DMS 273 treated with DMSO at 0.1 percent for 48 hours (cell line): Measurements from ENCODE around the gene TRIAP1.
"Not testable (repeated sequence)": the region's sequence is repeated elsewhere in the genome, so short reads cannot be mapped to it uniquely, and the experiment has no call there.

Experiments used
- DNase-seq: peaks from one replicate; lab custom pipeline; 2025; lab: John Stamatoyannopoulos, UW

The TRIAP1 gene

DNA sequence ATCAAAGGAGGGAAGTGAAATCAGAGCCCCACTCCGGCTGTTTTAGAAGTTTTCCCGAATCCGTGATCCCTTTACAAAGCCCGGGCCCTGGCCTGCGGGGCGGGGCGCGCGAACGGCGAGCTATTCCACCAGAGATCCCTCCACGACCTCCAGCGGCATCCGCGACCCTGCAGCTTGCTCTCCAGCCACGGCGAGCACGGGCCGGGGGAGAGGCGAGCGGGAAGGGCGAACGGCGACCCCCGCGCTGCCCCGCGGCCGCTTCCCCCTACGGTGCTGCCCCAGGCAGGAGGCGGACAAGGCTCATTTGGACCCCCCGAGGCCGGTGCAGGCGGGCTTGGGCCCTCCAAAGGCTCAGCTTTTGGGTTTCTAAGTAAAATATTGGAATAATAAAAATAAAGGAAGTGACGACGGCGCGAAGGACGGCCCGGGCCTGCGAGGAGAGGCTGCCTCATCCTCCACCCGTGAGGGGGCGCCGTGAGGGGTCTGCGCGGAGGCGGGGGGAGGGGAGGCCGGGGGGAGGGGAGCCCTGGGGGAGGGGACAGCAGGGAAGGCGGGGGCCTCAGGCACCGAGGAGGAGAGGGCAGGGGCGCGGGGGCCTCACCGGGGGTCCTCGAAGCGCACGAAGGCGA is 22.8 kb upstream of the TRIAP1 start:
- DNase-seq: no peak

DNA sequence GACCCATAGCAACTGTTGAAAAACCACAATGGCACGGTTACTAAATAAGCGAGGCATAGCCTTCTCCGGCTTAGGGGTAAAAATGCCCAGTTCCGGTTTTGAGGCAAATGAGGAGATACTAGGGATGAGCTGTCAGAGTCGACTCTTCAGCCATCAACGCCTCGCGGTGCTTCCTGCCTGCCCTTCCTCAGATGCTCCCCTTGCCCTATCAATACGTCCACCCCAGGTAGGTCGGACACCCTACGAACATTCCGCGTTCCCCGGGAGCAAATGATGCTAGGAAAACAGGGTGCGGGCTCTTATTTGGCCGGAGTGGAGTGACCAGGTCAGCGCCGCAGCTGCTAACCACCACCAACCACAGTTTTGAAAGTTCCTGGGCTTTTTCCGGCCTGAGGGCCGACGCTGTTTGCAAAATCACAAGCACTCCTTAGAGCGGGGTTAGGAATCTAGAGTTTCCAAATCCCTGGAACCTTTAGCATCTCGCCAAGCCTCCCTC is 22.2 kb upstream of the TRIAP1 start:
- no peak for DNase-seq

DNA sequence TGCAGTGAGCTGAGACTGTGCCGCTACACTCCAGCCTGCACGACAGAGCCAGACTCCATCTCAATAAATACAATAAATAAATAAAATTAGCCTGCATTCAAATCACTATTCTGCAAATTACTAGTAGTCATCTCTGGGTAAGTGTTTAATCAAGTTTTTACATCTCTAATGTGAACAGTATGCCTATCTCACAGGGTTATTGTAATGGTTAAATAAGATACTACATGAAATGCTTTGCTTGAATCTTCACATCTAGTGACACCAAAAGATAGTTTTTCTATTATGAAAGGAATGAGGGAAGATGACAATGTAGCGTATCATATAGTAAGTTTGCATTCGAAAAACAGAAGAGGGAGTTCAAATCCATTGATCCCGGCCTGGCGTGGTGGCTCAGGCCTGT is 21.3 kb upstream of the TRIAP1 start:
- DNase-seq: no peak

DNA sequence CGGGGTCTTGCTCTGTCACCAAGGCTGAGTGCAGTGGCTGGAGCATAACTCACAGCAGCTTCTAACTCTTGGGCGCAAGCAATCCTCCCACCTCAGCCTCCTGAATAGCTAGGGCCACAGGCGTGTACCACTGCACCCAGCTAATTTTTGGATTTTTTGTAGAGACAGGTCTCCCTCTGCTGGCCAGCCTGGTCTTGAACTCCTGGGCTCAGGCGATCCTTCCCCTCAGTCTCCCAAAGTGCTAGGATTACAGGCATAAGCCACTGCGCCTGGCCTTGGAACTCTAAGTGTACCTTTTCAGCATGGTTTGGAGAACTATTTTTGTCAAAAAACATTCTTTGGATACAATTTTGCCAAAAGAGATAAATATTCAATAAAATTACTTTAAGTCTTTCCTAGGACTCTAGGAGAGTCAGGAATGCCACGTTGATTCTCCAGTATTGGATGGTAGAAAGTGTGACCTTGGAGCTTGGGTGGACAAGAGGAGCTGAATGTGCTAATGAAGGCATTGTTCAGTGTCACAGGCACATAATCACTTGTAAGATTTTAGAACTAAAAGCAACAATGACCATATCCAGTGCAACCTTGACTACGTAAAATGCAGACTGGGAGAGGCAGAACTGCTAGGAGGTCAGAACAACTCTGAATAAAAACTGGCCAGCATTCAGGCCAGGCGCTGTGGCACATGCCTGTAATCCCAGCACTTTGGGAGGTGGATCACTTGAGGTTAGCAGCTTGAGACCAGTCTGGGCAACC is 20.6 kb upstream of the TRIAP1 start:
- no peak for DNase-seq

DNA sequence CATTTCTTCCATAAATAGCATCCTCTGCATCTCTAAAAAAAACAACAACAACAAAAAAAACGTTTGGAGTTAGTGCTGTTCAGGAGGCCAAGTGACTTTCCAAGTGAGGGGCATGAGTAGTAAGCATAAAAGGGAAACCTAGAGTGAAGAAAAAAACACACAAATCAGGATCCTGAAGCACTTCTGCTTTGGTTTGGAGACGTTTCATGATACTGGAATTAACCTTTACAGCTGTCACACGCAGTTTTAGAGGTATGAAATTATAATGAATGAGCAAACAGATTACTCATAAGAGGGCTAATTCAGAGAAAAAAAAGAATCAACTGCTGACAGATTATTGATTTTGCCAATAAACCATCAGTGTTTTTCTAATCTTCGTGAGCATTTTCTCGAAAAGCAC is 19.6 kb upstream of the TRIAP1 start:
- no peak for DNase-seq

DNA sequence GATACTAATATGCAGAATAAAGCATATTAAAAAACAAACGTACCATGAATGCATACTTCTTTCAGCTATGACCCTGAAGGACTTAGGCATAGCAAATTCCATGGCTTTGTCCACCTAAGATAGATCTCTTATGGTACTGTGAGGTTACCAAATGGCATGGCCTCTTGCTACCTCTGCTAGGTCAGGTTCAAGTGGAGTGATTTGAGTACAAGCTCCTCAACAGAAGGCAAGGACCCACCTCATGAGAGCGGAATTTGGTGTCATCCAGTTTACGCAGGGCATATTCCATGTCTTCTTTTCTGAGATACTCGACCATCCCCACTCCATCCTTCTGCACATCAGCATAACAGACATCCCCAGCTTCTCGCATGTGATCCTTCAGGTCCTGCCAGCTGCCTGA is 17.5 kb upstream of the TRIAP1 start:
- no peak for DNase-seq

DNA sequence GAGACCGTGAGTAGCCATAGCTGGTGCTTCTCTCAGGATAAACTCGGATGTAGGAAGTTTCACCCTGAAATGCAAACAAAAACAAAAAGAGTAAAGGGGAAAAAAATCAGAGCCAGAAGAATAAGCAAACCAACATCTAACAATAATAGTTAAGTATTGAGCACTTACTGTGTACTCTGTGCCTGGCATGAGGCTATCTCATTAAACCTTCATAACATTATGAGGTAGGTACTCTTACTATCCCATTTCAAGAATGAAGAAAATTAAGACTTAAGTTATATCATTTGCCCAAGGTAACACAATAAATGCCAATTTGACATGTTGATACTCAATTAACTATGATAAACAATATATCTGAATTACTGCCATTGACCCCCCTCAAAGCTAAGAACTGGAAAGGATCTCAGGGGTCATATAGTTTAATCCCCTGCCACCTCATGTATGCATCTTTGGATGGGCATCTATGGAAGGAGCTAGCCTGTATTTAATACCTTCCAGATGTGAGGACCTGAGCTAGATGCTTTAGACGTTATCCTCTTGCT is 16.0 kb upstream of the TRIAP1 start:
- no peak for DNase-seq

DNA sequence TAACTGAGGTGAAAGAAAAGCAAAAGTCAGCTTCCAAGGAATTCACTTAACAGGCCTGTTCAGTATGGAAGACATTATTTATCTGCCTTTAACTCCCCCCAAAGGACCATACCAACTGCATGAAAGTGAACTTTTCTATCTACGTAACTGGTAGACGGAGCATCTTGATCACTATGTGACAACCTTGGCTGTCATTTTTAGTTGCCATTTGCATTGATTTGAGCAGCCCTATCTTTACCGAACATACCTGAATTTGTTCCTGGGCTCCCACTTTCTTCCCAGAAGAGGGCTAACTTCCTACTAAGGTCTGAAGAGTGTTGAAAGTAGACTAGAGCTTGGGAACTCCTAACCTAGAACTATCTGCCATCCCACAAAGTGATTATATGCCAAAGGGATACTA is 14.0 kb upstream of the TRIAP1 start:
- no peak for DNase-seq

DNA sequence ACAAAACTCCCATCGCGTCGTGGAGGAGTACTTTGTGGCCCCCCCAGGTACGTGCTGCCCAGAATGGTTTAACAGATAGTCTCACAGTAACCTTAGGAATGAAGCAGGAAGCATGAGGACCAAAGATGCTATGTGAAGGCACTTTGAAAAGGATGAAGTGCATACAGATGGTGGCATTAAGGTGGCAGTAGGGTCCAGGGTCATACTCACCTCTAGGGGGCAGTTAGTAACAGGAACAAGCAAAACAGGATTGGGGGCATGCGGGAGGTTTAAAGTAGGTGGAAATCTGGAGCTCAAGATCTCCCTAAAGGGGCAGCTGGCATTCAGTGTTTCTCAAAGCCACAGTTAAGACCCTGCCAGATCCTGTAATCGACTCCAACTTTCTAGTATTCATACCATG is 10.9 kb upstream of the TRIAP1 start:
- DNase-seq: no peak

DNA sequence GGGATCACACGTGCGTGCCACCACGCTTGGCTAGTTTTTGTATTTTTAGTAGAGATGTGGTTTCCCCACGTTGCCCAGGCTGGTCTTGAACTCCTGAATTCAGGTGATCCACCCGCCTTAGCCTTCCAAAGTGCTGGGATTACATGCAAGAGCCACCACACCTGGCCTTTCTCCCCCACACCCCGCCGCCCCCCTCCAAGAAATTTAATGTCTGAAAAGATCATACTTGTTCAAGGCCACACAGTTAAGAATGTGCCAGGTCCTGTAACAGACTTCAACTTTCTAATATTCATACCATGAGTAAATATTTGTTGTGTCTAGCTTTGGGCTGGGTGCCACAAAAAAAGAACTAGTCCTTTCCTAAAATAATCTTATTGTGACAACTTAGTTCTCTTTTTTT is 9.1 kb upstream of the TRIAP1 start:
- DNase-seq: no peak

DNA sequence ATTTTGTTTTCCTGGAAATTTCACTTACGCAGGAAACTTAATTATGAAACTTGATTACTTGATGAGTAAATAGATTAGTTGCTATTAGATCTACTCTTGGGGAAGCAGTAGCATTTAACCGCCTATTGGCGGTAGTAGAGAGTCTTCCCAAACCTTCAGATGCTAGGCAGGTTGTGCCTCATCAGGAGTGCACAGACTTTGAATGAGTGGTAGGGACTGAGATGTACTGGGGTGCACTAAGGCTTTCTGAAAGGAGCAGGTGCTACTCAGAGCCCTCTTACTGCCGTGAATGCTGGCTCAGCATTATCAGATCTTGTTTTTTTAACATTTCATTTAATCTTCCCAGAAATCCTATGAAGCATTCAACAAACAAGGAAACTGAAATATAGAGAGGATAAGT is 7.8 kb upstream of the TRIAP1 start:
- DNase-seq: no peak

DNA sequence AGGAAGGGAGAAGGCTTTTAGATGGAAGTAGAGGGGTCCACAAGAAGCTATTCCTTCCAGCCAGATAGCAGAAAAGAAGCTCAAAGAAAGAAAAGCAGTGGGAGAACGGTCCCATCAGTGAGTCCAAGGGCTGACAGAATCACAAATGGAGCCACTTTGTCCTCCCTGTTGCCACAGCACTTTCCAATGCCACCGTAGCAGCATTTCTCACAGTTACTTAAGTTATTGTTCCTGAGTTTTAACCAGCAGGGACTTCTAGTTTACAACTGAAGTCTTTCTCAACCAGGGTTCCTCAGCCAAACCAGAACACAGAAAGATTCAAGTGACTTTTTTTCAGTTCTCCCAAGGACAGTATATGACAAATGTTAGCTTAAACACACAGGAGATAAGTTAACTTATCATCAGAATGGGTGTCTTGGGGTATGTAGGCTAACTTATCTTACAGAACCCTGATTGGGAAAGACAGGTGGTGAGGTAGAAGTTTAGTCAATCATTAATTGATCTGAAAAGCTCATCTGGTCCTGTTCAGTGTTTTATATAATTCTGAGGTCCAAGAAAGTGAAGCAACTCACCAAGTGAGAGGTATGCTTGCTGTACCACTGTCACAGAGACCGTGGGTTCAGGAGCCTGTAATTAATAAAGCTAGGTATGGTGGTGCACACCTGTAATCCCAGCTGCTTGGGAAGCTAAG is 7.0 kb upstream of the TRIAP1 start:
- no peak for DNase-seq

DNA sequence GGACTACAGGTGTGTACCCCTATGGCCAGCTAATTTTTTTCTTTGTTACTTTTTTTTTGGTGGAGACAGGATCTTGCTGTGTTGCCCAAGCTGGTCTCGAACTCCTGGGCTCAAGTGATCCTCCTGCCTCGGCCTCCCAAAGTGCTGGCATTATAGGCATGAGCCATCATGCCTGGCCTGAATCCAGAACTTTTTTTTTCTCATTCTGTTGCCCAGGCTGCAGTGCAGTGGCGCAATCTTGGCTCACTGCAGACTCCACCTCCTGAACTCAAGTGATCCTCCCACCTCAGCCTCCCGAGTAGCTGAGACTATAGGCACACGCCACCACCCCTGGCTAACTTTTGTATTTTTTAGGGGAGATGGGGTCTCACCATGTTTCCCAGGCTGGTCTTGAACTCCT is 6.3 kb upstream of the TRIAP1 start:
- DNase-seq: not testable (repeated sequence)

DNA sequence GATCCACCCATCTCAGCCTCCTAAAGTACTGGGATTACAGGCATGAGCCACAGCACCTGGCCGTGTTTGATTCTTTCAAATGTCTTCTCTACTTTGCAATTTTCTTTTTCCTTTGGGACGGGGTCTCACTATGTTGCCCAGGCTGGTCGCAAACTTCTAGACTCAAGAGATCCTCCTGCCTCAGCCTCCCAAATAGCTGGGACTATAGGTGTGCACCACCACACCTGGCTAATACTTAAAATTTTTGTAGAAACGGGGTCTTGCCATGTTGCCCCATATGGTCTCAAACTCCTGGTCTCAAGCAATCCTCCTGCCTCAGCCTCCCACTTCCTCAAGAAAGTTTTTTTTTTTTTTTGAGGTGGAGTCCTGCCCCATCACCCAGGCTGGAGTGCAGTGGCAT is 1.8 kb upstream of the TRIAP1 start:
- no peak for DNase-seq

DNA sequence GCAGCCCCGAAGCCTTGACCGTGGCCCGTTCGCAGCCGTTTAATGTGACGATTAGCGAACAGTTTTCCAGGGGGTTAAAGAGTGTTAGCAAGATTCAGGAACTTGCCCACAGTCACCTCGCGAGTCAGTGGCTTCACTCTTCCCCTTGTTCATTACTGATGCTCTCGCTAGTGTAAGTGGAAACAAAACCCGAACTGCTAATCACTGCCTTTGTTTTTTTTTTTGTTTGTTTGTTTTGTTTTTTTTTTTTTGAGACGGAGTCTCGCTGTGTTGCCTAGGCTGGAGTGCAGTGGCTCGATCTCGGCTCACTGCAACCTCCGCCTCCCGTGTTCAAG is 627 bp upstream of the TRIAP1 start:
- DNase-seq: not testable (repeated sequence)

DNA sequence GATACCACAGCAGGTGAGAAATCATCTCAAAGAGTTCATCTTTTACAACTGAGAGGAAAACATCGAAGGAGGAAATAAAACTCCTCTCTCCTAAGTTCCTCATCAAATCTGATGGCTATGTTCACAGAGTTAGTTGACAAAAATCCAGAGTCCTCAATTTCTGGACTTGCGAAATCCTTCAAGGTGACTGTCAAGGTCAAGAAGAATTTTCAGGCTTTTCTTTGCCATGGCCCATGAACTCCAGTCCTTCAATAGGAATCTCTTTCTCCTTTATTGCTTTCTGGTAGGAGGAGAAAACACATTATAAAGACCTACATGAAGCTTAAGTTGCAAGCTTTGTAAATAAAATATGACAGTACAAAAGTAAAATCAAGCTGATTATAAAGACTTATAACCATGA is 1.5 kb downstream of the TRIAP1 start:
- DNase-seq: no peak

DNA sequence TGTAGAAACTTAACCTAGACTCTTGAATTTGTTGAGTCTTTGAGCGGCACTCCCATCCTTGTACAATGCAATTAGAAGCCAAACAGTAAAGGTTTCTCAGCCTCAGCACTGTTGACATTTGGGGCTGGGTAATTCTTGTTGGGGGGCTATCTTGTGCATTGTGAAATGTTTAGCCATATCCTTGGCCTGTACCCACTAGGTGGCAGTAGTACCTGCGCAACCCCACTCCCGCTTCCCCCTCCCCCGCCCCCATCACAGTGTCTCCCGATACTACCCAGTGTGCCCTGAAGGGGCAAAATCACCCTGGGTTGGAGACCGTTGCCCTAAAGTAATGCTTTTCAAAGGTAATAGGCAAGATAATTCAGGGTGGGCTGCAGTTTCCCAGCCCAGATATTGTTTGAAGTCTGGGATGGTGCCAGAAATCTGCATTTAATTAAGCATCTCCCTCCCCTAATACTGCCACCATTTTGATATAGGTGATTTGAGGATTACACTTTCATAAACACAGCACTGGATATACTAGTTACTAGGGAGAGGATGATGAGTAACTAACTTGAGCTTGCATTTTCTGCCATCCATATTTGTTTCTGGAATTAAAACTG is 6.4 kb downstream of the TRIAP1 start:
- DNase-seq: peak; percentile 24

DNA sequence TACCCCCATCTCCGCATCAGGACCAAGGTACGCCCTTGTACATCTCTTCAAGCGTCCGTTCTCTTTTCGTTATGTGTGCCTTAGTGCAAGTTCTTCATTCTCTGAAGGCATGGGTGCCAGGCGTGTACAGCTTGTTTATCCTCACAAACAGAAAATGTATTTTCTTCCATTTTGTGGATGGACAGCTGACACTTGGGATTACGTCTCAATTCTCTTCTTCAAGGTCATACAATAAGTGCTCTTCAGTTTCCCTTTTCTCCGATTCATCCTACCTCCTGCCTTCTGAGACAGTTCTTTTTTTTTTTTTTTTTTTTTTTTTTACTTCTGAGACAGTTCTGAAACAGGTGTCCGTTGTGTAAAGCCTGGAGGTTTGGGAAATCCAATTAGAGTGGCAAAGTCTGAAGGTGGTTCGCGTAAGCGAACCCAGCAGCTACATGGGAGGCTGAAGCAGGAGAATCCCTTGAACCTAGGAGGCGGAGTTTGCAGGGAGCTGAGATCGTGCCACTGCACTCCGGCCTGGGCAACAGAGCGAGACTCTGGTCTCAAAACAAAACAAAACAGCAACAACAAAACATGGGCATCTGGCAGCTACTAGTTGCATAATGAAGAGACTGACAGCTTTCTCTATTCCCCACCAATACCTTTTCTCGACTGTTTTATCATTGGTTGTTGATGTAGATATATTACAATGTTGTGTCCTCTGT is 7.5 kb downstream of the TRIAP1 start:
- no peak for DNase-seq

DNA sequence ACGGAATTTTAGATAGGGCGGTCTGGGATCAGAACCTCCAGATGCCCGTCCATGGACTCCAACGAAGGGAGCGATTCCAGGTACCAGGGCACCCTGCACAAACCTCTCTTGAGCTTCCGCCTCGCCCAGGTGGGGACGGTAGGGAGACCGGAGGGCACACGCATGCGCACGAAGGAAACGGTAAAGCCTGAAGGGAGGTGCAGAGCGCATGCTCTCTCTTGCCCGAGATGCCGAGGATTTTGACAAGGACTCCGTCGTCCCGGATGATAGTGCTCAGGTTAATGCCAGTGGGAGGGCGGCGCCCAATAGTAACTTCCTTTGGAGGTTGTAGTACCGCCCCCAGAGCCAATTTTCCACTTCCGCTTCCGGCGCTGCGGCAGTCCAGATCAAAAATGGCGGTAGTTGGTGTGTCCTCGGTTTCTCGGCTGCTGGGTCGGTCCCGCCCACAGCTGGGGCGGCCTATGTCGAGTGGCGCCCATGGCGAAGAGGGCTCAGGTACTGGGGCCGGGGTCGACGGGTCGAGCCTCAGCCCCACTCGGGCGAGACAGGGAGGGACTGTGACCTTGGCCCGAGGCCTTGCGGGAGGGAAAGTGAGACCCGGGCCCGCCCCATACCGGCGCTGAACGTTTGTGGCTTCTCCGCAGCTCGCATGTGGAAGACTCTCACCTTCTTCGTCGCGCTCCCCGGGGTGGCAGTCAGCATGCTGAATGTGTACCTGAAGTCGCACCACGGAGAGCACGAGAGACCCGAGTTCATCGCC is 8.3 kb downstream of the TRIAP1 start, which contains the start of gene COX6A1:
COX6A1 (plus strand) TSS at position 379 of the 760 bp plus-strand sequence; CDS start at position 393, 14 bp downstream.
- peak; percentile 96 for DNase-seq

DNA sequence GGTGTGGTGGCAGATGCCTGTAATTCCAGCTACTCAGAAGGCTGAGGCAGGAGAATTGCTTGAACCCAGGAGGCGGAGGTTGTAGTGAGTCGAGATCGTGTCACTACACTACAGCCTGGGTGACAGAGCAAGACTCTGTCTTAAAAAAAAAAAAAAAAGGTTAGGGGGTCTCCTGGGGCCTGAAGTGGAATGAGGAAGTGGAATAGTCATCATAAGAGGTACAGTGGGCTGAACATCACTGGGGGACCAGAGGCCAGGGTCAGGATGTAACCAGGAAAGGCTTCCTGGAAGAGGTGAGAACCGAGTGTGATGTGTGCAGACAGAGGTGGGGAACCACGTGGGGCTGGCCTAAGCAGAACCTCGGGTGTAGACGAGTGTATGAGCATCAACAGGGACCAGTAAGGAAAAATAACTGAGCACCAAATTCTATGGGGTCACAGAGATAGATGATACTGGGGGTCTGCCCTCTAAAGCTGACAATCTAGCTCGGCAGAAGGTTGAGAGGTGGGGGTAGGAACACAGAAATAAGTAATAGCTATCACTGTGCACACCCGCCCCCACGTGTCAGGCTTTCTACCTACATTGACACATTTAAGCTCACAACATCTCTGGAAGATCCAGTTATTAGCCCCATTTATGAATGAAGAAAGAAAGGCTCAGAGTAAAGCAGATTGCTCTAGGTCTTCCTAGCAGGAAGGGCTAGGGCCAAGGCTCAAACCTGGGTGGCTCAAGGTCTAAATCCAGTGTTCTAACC is 13.2 kb downstream of the TRIAP1 start:
- no peak for DNase-seq
